GM04504 (cell line): Measurements from ENCODE around the gene BABAM2.
A peak's percentile ranks its signal among the peaks of the same experiment; 100 is the strongest.

Experiments used
- DNase-seq: peaks from one replicate; pipeline ENCODE4 v3.0.0-alpha.2; 2012; ENCODE audit warnings: low read depth

The BABAM2 gene

DNA sequence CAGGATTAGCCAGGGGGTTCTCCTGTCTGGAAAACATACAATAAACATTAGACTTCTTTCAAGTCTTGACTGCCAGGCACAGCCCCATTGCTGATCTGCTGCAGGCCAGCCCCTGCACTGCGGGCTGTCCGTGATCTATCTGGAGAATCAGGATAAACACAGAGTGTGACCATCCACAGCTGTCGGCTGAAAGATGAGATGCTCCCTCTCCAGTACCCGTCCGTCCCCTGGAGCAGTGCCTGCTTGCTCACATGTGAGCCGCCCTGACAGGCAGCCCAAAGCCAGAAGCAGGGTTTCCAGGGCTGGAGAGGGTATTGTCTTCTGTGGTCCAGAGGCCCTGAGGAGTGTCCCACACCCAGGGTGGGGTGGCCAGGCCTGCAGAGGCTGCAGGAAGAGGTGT is 456.1 kb downstream of the BABAM2 start:
- no peak for DNase-seq

DNA sequence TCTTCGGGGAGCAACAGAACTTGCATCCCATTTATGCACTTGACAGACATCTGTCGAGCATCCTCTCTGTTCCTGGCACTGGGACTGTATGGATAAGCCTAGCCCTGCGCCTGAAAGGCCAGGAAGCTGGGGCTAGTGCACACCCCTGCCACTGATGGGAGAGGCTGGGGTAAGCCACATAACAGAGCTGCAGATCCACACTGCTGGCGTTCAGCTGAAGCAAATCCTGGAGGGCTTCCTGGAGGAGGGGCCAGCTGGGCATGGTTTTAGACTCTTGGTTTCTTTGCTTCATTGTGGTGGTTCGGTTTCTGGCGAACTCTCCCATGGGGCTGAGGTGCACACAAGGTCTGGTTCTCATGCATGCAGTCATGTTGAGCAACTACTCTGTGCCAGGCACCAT is 456.7 kb downstream of the BABAM2 start:
- DNase-seq, result no peak

DNA sequence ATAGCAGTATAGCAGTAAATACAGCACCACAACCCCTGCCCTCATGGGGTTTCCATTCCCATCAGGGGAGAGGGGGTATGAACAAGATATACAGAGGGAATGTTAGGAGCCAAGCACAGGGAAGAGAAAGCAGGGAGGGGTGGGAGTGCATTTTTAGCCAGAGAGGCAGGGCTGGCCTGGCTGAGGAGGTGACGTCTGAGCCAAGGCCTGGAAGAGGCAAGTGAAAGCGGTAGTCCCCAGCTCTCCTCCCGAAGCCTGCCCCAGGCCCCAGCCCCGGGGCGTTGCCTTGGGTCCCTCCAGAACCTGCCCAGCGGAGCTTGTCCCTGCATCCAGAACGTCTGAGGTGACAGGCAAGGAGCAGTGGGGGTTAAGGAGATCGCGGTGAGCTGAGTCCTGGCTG is 457.1 kb downstream of the BABAM2 start:
- no peak for DNase-seq

DNA sequence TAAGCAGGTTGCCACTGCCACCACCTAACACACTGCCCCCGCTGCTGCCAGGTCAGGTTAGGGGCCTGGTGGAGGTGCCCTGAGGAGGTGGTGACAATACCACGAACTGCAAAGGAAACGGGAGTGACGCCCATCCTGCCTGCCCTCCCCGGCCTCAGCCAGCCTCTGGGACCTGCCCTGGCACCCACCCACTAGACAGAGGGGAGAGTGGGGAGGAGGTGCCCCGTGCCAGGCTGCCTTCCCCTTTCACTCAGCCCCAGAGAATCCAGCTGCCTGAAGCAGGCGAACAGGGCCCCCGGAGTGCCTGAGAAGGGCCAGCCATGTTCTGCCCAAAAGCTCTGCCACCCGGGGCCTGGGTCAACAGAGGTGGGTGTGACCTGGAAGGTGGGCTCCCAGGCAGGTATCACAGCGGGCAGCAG is 457.6 kb downstream of the BABAM2 start:
- DNase-seq, result no peak

DNA sequence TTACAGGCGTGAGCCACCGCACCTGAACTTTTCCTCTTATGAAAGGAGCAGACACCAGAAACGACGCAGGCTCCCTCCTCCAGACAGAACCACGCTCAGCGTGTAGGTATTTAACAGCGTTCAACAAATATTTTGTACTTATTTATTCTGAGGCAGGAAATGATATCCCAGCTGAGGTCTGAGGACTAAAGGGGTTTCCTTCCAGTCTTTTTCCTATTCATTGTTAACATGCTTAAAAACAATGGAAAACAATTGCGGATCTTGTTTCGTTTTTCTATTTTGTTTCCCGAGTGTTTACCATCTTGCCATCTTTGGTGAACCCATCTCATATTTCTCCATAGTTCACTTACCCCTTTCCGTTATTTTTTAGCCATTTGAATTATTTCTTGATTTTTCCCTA is 458.4 kb downstream of the BABAM2 start:
- DNase-seq, result no peak

DNA sequence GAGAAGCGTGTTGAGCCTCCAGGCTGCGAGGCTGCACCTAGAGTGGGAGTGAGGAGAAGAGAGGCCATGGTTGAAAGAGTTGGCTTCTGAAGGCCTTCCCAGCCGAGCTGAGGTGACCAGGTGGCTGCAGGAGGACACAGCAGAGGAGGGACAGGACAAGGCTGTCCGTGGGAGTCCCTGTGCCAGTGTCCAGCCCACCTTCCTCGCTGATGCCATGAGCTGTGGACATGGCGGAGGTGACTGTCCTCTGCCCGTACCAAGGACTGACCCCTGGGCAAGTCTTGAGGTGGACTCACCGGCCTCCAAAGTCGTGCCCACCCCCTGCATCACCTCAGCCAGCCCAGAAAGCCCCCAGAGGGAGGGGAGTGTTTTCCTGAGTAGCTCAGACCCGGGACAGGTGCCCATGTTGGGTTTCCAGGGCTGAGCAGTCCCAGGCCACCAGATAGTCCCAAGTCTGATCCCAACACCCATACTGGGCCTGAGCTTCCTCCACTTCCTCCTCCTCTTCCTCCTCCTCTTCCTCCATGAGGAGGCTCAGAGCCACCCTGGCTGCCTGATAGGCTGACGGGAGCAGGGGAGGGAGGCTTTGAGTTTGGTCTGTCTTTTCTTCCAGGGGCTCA is 459.1 kb downstream of the BABAM2 start:
- DNase-seq, result no peak

DNA sequence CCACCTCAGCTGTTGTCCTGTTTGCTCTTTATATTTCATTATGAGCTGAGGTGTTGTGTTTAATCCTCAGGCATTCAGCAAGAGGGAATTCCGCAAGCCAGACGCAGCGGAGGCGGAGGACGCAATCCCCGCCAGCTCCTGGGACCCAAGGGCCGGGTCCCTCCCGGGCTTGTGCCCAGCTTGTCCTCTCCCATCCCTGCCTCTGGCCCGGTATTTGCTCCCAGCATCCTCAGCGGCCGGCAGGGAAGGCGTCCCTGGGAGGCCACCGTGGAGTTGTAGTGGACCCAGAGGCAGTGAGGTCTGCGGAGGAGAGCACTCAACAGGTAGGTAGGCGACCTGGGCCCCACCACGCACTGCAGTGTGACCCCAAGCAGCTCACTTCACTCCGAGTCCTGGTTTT is 459.7 kb downstream of the BABAM2 start:
- no peak for DNase-seq

DNA sequence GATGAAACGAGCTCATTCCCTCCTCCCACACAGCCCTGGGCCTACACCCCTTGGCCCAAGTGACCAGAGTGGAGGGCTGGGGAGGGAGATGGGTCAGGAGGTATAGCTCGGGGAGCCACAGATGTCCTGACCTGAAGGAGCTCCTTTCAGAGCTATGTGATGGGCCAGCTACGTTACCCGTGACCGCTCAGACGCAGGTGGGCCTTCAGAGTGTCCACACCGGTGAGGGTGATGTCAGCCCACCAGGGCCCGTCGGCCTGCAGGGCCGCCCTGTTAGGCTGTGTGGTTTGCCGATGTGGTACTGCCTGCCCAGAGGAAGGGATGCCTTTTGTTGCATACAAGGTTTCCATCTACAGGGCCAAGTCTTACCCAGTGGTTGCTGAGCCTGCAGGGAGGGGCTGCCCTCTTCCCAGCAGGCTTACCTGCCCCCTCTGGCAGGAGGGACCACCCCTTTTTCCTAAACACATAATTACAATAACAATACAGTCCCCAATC is 460.3 kb downstream of the BABAM2 start:
- DNase-seq, result no peak

DNA sequence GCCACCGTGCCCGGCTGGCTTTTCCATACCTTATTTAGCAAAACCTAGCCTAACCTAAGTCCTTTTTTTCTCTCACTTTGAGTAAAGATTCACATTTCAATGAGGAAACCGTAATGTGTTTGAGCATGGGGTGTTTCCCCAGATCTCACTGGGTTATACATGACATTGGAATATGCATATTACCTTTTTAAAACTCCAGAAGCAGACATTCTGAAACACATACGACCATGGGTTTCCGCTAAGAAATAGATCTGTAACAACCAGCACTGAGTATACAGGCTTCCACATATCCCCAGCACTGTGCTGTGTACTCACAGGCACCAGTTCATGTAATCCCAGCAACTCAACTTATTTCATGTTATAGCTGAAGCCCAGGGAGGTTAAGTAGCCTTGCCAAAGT is 461.1 kb downstream of the BABAM2 start:
- DNase-seq, result no peak

DNA sequence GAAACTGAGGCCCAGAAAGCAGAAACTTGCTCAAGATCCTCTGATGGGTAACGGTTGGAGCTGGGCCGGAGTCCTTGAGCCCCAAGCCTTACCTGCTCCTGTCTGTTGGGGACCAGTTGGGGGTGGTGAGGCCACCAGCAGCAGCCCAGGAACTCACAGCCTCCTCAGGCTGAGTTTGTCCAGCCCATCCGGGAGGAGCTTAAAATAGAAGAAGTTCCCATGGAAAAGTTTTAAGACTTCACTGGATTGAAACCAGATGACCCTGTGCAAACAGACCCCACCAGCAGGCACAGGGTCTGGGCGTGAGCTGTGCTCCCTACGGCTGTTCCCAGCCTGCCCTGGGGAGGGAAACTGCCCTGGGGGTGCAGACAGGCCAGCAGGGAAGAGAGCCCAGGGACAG is 461.6 kb downstream of the BABAM2 start:
- DNase-seq, result no peak

DNA sequence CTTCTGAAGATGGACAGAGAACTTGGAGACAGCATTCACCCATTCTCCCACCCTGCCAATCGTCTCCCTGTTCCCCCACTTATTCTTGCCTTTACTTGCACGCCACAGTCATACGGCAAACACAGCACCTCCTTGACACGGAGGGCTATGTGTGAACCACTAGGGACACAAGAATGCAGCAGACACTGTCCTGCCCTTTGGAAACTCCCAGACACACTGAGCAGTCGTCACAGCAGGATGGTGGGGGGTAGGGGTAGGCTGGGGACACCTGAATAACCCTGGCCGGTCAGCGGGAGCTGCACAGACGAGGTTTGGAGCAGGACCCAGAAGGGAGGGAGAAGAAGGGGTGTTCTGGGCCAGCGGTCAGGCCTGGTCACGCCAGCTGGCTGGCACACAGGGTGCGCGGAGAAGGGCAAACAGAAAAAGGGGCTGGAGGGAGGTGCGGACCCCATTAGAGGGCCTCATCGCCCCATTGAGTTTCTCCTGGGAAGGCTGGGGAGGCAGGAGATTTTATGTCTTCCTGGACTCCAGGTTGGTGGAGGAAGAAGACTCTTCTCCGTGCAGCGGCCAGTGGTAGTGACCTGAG is 462.2 kb downstream of the BABAM2 start:
- DNase-seq, result no peak

DNA sequence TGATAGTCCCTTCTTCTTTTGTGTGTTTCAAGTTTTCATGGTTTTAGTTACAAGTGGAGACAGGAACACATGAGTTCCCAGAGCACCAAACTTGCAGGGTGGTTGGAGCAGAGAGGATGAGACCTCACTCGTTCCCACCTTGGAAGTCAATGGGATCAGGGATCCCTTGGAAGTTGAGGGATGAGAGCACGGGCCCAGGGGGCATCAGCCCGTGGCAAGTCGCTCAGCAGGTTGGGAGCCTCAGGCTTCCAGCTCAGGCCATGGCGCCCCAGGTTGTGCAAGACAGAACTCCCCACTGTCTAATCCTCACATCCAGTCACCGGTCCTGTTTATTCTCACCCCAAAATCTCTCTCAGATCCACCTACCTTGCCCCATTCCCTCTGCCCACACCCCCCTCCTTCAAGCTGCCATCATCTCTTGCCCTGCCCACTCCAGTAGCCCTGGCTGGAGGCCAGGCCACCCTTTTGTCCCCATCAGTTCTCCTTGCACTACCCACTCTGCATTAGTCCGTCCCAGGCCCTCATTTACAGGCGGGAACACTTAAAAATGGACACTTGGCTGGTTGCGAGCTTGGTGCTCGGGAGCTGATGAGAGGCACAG is 464.5 kb downstream of the BABAM2 start:
- DNase-seq, result no peak

DNA sequence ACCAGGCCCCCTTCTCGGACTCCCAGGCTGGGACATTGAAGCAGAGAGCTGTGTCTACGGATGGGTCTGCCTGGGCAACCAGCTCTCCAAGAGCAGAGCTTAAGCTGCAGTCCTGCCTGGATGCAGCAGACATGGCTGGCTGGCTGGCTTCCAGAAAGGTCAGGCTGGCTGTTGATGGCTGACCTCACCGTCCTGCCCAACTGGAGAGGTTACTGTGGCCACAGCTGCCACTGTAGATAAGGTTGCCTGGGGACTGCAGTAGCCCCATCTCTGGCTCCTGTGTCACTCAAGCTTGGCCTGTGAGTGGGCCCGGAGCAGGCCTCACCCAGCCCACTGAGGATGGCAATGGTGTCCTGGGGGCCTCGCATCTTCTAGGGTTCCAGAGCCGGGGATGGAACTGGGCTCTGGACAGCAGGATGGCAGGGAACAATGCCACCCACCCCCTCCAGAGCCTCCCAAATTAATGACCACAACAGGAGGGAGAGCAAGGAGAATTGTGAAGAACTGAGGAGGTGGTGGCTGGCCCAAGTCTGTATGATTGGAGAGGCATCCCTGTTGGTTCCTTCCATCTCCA is 465.1 kb downstream of the BABAM2 start:
- no peak for DNase-seq

DNA sequence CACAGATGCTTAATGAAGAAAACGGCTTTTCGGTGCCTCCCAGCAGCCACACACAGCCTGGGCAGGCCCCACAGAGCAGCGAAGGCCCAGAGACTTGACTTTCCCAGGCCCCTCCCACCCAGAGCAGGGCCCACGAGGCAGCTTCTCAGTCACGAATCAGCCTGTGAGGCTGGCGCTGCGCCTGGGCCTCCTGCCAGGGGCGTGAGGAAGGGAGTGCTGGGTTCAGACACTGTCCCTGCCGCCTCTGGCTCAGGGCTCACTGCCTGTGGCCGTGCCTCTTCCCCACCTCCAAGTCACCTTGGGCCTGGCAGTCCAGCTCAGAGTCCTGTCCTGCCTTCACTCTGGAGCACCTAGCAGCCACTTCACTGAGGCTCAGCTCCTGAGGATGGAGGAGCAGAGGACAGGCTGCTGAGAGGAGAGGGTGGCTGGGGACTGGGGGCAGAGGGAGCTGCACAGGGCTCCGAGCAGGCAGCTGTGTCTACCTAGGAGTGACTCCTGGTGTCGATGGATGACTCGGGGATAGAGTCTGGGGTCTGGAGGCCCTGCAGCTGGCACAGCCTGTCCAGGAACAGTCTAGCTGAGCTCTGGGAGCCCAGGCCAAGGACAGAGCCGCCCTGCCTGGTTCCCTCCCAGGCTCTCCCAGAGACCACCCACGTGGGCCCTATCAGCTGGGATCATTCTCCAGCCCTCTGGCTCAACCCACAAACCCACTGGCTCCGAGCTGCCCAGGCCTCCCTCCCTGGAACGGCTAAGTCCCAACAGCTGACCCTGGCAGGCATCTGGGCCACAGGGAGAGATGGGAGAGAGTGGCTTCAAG is 465.8 kb downstream of the BABAM2 start:
- peak; percentile 89 for DNase-seq

DNA sequence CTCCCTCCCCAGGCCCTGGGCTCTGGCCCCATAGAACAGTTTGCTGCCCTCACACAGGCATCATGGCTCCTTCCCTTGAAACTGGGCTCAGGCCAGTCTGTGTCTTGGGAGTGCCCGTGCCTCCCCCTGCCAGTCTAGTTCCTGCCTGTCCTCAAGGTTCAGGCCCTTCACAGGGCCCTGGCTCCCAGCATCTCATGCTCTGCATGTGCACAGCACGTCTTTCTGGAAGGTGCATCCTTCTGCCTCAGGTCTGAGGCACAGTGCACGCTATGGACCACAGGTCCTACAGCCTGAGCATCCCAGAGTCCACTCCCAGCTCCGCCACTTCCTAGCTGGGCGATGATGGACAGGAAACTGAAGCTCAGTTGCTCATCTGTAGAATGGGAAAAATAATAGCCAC is 466.5 kb downstream of the BABAM2 start:
- DNase-seq, result no peak

DNA sequence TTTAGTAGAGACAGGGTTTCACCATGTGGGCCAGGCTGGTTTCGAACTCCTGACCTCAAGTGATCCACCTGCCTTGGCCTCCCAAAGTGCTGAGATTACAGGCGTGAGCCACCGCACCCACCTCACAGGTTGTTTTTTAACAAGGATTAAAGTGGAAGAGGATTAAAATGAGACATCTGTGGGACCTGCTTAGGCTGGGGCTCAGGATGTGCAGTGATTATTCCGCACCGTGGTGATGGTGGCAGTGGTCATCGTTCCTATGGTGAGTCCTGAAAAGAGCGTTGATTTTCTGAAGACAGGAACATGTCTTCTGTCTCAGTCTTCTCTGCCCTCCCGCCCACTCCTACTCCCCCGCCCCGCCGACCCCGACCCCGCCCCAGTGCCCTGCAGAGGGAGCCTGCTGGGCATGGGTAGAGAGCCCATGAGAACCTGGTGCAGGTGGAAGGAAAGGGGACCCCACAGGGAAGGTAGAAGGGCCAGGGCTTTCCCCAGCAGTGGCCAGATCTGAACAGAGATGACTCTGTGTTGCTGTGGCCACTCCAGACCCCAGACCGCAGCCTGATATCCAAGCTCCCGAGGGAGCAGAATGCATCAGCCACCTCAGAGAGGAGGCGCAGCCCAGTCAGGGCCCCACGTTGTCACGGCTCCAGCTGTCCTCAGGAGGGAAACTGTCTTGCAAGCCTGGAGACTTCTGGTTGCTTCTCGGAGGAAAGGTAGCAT is 467.6 kb downstream of the BABAM2 start:
- DNase-seq, result no peak

DNA sequence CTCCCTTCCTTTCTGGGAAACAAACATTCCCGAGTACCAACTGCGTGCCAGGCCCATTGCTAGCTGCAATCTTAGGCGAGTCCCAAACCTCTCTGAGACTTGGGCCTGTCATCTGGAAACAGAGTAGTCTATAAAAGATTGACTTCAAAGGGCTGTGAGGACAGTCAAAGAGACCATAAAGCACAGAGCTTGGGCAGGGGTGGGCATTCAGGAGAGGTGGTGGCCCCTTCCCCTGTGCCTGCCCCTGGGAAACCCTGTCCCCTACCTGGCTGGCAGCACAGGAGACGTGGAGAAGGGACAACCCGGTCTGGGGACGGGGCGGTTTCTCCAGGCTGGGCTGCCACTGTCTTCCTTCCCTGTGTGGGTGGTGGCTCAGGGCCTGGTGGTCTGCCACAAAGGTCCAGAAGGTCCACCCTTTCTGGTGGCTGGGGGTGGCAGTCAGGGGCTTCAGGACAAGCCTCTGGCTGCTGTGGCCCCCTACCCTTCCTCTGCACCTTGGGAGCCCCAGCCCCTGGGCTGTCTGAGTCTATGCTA is 468.2 kb downstream of the BABAM2 start:
- DNase-seq, result no peak

DNA sequence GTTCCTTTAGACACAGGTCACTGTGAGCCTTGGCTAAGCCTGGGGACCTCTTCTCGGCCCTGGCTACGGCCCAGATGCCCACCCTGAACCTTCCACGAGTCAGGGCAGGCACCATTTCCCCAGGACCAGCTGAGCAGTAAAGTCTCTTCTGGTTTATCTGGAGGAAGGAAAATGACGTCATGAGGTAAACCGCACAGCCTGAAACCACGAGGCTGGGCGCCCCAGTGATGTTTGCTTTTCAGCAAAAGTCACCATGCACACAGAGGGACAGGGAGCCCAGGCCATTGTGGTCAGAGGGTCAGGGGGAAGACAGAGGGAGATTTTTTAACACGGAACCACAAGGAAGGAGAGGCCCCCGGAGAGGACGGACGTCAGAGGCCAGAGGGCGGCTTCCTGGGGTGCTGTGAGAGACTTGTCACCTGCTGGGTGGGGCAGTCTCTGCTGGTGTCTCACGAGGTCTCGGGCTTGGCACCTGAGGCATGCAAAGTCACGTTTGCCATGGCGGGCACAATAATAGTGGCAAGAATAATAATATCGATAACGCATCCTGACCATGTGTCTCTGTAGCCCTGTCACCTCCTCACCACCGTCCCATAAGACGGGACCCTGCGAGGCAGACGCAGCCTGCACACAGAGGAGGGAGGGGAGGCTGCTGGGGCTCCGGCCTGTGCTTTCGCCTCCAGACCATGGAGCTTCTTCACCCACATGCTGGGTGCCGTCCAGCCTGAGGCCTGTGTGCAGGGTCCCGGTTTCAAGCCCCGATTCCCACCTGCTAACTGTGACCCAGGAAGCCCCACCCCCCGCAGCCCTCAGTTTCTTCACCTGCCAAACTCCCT is 468.9 kb downstream of the BABAM2 start:
- DNase-seq, result no peak

DNA sequence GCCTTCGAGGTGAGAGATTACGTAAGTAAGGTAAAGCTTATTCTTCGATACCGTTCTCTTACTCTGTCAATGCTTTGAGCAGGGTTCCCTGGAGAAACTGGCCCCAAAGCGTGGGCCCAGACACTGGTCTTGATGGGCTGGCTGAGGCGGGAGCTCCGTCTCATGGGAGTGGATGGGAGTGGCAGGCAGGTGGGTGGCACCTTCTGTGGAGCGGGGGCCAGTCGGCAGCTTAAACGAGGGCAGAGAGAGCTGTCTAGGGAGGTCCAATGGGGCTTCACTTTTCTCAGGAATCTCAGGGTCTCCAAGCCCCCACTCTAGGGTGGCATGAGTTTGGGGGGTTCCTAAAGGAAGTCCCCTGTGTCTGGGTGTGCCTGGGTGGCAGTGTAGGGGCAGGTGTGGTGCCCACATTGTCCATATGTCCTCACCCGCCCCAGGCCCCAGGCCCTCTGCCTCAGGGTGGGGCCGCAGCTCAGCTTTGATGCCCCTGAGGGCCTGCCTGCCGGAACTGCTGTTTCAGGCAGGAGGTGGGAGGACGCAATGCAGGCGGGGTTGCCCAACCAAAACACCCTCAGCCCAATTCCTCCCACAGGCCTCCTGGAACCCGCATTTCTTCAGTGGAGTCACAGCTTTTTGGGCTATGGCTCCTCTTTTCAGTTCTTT is 469.7 kb downstream of the BABAM2 start:
- no peak for DNase-seq

DNA sequence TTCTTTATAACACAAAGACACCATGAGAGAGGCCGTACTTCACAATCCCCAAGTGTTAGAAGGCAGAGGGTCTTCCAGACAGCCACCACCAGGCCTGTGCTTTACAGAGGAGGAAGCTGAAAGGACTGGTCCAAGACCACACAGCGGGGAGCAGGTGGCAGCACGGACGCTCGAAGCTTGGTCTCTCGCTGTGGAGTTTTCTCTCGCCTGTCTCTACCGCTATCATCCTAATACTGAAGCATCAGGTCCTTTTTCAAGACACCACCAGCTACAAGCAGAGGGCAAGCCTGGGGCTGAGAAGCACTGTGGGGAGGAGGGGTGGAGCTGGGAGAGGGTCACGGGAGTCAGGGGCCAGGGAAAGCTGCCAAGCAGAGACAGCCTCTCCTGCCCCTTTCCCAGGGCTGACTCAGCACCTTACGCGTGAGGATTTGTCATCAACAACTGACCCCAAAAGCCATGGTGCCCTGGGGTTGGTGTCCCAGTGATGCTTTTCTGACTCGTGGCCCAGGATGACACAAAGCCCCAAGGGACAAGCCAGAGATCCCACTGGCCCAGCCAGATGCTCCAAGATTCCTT is 470.3 kb downstream of the BABAM2 start:
- DNase-seq, result no peak
